Activated naive CD8-positive, alpha-beta T cell (primary cell): Measurements from ENCODE around the gene KCNQ1.

Source experiments
- H3K27ac Mint-ChIP-seq: one replicate; pipeline ENCODE4 v1.8.0; 2021; ENCODE audit warnings: mixed read lengths
- H3K27me3 Mint-ChIP-seq: one replicate; pipeline ENCODE4 v1.8.0; 2021; ENCODE audit warnings: mixed read lengths
- H3K36me3 Mint-ChIP-seq: one replicate; pipeline ENCODE4 v1.8.0; 2021; ENCODE audit warnings: mixed read lengths
- H3K4me1 Mint-ChIP-seq: one replicate; pipeline ENCODE4 v1.8.0; 2021; ENCODE audit warnings: low read depth, mixed read lengths
- H3K4me3 Mint-ChIP-seq: one replicate; pipeline ENCODE4 v1.8.0; 2021; ENCODE audit warnings: mild to moderate bottlenecking, mixed read lengths
- H3K9me3 Mint-ChIP-seq: one replicate; pipeline ENCODE4 v1.8.0; 2021; ENCODE audit warnings: low read depth, mixed read lengths

The KCNQ1 gene

DNA sequence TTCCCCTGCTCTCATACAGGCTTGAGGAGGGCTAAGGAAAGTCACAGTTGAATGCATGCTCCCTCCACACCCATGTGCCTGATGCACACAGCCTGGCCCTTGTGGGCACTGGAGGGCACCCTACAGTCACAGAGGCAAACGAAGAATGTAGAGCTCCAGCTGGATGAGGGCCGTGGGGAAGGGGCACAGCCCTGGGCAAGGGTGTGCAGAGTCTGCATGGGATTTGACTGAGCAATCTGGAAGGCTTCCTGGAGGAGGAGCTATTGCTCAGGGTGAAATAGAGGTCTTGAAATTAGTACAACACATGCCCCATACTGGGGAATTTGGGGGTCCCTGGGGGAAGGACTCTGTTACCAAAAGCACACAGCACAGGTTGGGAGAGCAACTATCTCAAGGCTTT lies 64.0 kb downstream of the KCNQ1 start:
- Mint-ChIP-seq H3K9me3 (no peaks in the 10 kb centered on the region), H3K27me3 (no peaks in the 10 kb centered on the region), H3K27ac (no peak overlapping the region), H3K4me1 (peaks cover 7% of the 10 kb centered on the region), H3K36me3 (no peaks in the 10 kb centered on the region), H3K4me3 (no peak overlapping the region)

DNA sequence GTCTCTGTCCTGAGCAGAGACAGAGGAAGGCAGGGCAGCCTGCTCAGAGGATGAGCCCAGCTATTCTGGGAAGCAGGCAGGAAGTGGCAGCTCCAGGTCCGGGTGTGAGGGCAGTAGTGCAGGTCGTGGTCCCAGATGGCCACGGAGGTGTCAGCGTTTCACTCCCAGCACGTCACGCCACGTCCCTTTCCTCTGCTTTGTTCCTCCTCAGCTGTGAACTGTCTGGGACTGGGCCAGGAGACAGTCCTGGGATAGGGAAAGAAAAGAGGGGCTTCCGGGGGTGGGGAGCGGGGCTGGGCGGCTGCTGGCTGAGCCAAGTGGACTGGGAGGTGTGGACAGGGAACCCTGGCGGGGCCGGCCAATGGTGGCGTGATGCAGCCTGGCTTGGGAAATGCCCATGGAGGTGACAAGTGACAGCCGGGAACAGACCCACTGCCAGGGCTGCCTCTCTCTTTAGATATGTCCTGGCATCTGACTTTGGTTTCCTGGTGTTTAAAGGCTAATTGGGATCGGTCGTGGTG lies 64.7 kb downstream of the KCNQ1 start:
- H3K9me3 Mint-ChIP-seq, result no peaks in the 10 kb centered on the region
- H3K27ac Mint-ChIP-seq, result no peak overlapping the region
- H3K4me3 Mint-ChIP-seq, result no peak overlapping the region
- no peaks in the 10 kb centered on the region for H3K27me3 Mint-ChIP-seq
- H3K4me1 Mint-ChIP-seq, result peaks cover 7% of the 10 kb centered on the region
- H3K36me3 Mint-ChIP-seq, result no peaks in the 10 kb centered on the region

DNA sequence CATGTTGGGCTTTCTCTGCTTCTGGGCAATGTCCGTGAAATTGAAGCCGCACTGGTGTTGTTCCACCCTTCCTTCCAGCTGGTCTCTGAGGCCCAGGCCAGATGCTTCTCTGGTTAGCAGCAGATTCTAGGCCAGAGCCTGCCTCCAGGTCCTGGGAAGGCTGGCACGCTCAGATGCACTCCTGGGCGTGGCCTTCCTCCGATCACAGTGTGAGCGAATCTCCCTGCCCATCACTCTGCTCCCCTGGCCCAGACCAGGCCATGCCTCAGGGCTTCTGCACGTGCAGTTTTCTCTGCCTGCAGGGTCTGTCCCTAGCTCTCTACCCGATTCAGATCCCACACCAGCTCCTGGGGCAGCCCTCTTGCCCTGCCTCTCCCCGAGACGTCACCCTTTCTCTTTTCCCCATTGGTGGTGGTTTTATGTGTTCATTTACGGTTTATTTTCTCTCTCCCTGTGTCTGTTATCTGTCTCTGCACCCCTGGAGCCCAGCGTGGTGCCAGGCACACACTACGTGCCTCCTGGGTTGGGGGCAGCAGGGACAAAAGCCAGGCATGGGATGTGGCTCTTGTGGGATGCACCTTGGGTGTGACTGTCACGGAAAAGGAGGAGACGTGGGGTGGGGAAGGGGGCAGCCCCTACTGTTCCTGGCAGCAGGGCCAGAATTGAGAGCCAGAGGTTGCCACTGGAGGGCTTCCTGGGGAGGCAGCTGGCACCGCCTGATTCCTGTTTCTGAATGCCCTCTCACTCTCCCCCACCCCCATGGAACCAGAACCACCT lies 66.0 kb downstream of the KCNQ1 start:
- no peak overlapping the region for H3K27ac Mint-ChIP-seq
- H3K9me3 Mint-ChIP-seq, result no peaks in the 10 kb centered on the region

DNA sequence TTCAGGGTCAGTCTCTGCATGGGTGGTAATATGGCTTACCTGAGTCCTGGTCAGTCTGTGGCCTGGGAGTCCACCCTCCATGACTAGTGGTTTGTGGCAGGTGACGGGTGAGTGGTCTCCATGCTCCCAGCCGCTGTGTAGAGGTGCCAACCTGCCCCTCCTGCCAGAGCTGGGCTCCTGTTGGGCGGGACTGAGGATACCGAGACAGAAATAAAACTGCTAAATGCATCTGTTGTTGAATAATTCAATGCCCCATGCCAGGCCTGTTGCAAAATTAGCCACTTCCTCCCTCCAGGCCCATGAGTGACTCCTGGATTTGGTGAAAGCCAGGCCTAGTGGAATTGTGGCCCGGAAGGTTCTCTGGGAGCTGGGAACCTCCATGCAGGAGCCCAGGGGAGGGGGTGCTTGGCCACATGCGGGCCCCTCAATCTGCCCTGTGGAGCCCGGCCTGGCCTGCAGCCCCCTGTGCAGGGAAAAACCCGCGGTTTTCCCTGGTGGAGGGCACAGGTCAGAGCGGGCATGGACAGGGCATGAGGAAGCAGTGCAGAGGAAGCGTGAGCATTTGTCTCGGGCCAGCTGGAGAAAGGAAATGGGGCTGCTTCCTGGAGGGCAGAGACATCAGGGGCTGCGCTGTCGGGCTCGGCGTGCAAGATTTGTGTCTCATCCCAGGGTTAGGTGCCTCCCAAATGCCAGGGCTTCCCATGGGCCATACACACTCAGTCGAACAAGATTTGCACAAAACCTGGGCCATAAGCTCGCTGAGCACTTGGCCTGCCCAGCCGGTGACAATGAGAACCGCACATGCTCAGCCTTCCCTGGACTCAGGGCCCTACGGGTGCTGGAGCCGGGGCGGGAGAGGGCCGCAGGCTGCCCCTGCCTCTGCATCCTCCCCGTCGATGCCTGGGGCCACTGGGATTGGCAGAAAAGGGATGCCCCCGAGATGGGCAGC lies 66.9 kb downstream of the KCNQ1 start:
- Mint-ChIP-seq H3K27ac (no peak overlapping the region), H3K4me1 (peaks cover 7% of the 10 kb centered on the region), H3K9me3 (no peaks in the 10 kb centered on the region), H3K36me3 (no peaks in the 10 kb centered on the region), H3K27me3 (no peaks in the 10 kb centered on the region), H3K4me3 (no peak overlapping the region)

More for the DNA sequence above, 66.0 kb downstream of the KCNQ1 start:
- Mint-ChIP-seq H3K4me3 (no peak overlapping the region), H3K4me1 (peaks cover 7% of the 10 kb centered on the region), H3K27me3 (no peaks in the 10 kb centered on the region), H3K36me3 (no peaks in the 10 kb centered on the region)

DNA sequence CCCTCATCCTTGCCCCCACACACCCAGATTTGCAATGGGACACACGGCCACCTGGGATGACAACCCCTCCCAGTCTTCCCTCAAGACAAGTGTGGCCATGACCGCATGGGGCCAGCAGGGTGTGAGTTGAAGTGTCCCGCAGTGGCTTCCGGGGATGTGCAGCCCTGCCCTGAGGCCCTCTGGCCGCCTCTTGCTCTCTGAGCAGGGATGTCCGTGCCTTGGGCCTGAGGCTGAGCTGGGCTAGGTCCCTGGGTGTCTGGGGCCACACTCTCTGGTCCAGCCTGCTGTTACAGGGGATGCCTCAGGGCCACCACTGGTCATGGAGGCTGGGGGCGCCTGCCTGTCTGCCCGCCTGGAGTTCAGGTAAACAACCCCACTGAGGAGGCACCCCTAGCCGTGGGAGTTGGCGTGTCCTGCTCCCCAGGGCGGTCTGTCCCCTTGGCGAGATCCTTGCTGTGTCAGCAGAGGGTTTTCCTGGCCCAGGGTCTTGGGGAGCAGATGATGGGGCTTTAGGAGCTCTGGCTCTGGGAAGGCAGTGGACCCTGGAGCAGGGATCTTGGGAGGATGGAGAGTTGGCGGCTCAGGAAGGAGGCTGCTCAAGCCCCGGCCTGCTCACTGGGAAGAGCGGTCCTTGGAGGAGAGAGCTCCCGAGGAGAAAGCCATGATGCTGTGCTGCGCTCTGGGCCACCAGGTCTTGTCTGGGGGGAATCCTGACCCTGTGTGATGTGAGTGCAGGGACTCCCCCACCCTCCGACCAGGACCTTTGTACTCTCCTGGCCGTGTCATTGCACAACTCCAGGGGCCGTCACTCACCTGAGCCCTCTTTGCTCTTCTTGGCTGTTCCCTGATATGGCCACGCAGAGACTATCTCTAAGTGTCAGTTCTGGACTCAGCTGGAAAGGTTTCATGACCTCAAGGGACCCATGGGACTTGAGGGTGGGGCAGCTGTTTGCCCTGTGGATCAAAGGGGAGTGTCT lies 67.9 kb downstream of the KCNQ1 start:
- no peak overlapping the region for H3K27ac Mint-ChIP-seq

DNA sequence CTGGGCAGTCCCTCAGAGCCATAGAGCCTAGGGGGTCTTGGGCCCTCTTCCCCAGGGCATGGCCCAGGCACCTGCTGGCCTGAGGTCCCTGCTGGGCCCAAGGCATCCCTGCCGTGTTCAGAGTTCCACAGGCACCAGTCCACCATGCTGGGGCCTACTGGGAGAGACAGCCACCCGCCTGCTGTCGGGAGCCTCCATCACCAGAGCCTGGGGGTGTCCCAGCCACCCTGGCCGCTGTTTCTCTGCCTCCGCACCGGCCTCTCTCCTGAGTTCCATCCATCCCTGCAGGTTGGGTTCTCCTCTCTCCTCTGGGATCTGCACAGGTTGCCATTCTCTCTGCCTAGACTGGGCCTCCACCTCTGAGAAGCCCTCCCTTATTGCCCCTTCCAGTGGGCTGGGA lies 68.6 kb downstream of the KCNQ1 start:
- no peaks in the 10 kb centered on the region for H3K9me3 Mint-ChIP-seq
- no peaks in the 10 kb centered on the region for H3K27me3 Mint-ChIP-seq
- peaks cover 3% of the 10 kb centered on the region for H3K4me1 Mint-ChIP-seq
- H3K36me3 Mint-ChIP-seq, result no peaks in the 10 kb centered on the region
- no peak overlapping the region for H3K4me3 Mint-ChIP-seq
- no peak overlapping the region for H3K27ac Mint-ChIP-seq

More for the DNA sequence above, 67.9 kb downstream of the KCNQ1 start:
- Mint-ChIP-seq H3K4me3 (no peak overlapping the region), H3K9me3 (no peaks in the 10 kb centered on the region), H3K4me1 (peaks cover 3% of the 10 kb centered on the region), H3K27me3 (no peaks in the 10 kb centered on the region), H3K36me3 (no peaks in the 10 kb centered on the region)

DNA sequence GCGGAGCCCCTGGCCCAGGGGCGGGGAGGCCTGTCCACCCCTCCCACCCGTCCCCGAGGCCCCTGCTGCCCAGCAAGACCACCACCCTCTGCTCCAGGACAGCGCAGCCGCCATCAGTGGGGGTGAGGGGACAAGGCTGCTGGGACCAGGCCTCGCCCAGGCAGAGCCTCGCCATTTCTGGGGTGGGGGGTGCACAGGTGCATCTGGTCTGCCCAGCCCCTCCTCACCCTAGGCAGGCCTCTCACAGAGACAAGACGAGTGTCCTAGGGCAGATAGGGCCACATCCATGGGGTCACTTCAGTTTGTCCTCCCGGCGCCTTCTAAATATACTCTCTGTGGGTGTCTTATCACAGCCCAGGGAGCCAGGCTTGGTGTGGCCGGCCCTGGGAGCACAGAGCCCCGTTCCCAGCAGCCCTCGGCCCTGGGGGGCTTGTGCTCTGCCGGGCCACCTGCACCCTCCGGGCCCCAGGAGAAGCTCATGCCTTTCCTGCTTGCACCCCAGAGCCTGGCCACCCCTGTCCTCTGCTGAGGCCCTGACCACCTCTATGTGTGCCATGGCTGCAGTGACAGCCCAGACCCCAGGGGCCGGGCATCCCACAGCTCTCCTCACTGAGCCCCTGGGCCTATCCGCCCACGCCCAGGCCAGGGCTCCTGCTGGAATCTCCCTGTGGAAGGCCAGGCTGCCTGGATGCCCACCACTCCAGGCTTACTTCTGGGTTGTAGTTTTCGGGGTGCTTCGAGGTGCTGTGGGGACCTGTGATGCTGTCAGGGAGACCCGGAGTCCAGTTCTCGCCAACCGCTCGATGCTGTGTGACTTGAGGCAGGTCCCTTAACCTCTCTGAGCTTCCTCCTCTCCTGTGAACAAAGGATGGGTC lies 70.8 kb downstream of the KCNQ1 start:
- Mint-ChIP-seq H3K4me3 (no peak overlapping the region), H3K4me1 (no peaks in the 10 kb centered on the region)

DNA sequence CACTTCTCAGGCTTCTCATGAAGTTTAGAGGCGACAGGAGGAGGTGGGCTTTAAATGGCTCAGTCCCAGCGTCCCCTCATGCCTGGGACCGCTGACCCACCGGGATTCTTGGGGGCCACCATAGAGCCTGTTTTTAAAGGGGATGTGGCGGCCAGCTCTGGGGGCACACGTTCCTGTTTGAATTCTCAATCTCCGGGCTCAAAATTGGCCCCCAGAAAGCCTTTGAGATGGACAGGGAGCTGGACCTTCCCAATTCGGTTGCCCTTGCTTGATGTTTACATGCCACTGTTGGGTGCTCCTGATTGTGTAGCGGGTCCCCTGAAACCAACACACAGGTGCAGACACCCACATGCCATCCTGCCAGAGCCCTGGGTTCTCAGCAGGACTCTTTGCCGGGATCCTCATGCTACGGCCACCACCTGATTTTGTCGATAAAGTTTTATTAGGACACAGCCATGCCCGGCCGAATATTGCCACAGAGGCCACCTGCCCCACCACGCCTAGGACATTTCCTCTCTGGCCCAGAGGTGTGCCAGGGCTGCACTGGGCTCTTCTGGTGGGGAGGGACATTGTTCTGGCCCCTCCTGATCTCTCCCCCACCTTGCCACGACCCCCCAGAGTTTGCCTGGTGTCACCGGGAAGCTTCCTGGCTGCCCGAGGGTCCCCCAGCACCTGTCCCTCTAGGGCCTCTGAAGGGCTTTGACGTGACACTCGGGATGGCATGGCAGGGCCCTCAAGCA lies 71.6 kb downstream of the KCNQ1 start:
- no peak overlapping the region for H3K27ac Mint-ChIP-seq
- H3K36me3 Mint-ChIP-seq, result no peaks in the 10 kb centered on the region
- no peaks in the 10 kb centered on the region for H3K9me3 Mint-ChIP-seq
- H3K4me3 Mint-ChIP-seq, result no peak overlapping the region
- H3K4me1 Mint-ChIP-seq, result no peaks in the 10 kb centered on the region
- H3K27me3 Mint-ChIP-seq, result no peaks in the 10 kb centered on the region

More for the DNA sequence above, 70.8 kb downstream of the KCNQ1 start:
- Mint-ChIP-seq H3K27ac (no peak overlapping the region), H3K27me3 (no peaks in the 10 kb centered on the region), H3K9me3 (no peaks in the 10 kb centered on the region), H3K36me3 (no peaks in the 10 kb centered on the region)

DNA sequence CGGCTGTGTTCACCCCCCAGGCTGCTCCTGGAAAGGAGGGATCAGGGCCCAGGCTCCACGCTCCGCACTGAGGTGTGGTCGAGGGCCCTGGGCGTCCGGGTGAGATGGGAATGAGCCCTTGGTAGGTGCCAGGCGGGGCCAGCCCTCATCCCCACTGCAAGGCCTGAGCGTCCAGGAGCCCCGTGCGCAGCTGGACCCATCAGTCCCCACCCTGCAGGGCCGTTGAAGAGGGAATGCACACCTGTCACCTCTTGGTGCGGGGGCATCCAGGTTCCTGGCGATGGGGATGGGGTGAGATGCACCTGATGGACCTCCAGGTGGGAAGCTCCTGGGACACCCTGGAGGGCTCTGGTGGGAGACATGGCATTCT lies 72.2 kb downstream of the KCNQ1 start:
- no peaks in the 10 kb centered on the region for H3K27me3 Mint-ChIP-seq
- H3K27ac Mint-ChIP-seq, result no peak overlapping the region

DNA sequence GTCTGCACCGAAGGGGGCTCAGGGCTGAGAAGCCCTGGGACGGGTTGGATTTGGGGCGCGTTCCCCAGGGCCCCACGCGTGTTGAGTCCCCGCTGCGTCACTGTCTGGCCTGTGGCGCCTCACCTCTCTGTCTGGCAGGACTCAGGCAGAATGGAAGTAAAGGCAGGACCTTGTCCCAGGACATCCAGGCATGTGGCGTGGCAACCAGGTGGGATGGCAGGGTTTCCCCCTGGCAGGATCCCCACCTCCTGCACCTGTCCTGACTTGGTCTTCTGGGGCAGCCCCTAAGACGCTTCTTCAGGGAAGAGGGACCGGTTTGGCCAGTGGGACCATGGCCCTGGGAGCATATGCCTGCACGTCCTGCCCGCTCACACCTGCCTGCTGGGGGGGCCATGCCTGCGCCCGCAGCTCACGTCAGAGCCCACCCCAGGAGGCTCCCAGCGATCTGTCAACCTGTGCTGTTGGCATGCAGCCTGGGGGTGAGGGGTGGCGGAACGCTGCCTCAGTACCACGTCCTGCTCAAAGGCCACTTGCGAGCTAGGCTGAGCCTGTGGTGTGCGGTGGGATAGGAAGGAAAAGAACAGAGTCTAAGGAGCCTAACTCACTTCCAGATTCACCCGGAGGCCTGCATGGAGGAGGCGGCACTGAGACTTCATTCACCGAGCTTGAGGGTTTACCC lies 72.7 kb downstream of the KCNQ1 start:
- no peaks in the 10 kb centered on the region for H3K4me1 Mint-ChIP-seq
- no peaks in the 10 kb centered on the region for H3K9me3 Mint-ChIP-seq
- no peaks in the 10 kb centered on the region for H3K27me3 Mint-ChIP-seq
- H3K36me3 Mint-ChIP-seq, result no peaks in the 10 kb centered on the region
- H3K27ac Mint-ChIP-seq, result no peak overlapping the region
- H3K4me3 Mint-ChIP-seq, result no peak overlapping the region

More for the DNA sequence above, 72.2 kb downstream of the KCNQ1 start:
- no peaks in the 10 kb centered on the region for H3K9me3 Mint-ChIP-seq
- no peak overlapping the region for H3K4me3 Mint-ChIP-seq
- H3K4me1 Mint-ChIP-seq, result no peaks in the 10 kb centered on the region
- no peaks in the 10 kb centered on the region for H3K36me3 Mint-ChIP-seq

DNA sequence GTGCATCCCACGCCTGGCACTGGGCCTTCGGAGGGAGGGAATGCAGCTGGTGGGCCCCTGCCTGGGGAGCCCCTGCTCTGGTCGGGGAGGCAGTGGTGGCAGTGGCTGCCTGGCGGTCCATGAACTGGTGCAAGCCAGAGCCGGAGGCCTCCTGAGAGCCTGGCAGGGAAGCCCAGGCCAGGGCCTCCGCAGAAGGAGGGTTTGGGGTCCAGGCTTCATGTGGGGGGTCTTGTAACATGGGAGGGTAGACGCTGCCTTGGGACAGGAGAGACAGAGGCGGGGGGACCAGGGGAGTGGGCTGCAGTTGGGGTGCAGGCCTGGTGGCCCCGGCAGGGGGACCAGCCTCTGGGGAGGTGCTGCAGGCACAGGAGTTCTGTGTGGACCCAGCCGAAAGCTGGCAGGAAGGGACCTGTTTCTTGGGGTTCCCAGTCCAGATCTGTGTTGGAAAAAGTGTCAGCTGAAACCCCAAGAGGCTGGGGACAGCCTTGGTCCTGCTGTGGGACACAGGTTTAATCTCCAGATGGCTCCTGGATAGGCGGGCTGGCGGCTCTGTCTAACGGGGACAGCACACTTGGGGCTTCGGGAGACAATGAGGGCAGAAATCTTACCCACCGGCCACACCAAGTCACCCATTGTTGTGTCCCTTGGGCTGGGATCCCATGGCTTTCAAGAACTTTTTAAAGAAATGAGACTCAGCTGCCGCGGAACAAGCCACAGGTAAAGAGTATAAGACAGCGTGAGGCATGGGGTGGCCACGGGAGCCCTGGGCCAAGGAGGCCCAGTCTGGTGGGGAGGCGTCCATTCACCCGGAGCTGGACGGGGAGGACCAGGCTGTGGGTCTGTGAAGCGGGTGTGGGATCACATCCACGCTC lies 73.5 kb downstream of the KCNQ1 start:
- H3K27me3 Mint-ChIP-seq, result no peaks in the 10 kb centered on the region
- H3K9me3 Mint-ChIP-seq, result no peaks in the 10 kb centered on the region
- H3K4me3 Mint-ChIP-seq, result no peak overlapping the region
- no peaks in the 10 kb centered on the region for H3K4me1 Mint-ChIP-seq
- no peaks in the 10 kb centered on the region for H3K36me3 Mint-ChIP-seq
- H3K27ac Mint-ChIP-seq, result no peak overlapping the region

DNA sequence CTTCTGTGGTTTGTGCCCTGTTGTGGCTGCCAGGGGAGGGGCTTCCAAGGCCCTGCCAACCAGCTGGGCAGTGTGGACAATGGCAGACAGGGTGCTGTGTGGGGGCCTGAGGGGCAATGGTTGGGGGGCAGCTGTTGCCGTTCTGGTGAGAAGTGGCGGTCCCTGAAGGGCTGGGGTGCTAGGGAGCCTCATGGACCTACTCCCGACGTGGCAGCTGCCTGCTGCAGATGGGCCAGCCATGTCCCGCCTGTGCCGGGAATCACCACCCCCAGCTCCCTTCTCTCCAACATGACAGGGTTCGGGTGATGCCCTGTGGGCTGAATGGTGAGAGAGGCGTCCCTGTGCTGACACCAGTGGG lies 74.2 kb downstream of the KCNQ1 start:
- Mint-ChIP-seq H3K27ac (no peak overlapping the region), H3K27me3 (no peaks in the 10 kb centered on the region), H3K4me1 (peaks cover 2% of the 10 kb centered on the region), H3K4me3 (no peak overlapping the region), H3K9me3 (no peaks in the 10 kb centered on the region), H3K36me3 (no peaks in the 10 kb centered on the region)
